ENCODE data around the gene TGFBRAP1. TPM values are rescaled to one million over a fixed set of nuclear protein-coding genes. Genes with fewer than 3 reads are reported as not detected.
"Not testable (repeated sequence)": the region's sequence is repeated elsewhere in the genome, so short reads cannot be mapped to it uniquely, and the experiment has no call there.

Gene TGFBRAP1
- total and polyA plus RNA-seq, 2 experiments from 2014 or later = 10.4 to 18.3 TPM

GRCh38 chr2:105328281-105329196 is 996 bp downstream of the TGFBRAP1 start:
- no peaks in the 10 kb centered on the region for H3K9me3 ChIP-seq (ENCODE audit: low read depth)
- peak overlapping the region; percentile 86 for H2AFZ ChIP-seq
- peak overlapping the region; percentile 91 for H3K4me2 ChIP-seq
- H3K79me2 ChIP-seq = peaks cover 69% of the 10 kb centered on the region
- TF ChIP-seq EZH2 (IDR thresholded peaks at IDR 0.05; ENCODE audit: borderline replicate concordance) = no peak
- TF ChIP-seq EZH2phosphoT487 (IDR thresholded peaks at IDR 0.05; ENCODE audit: low read depth, severe bottlenecking, unreplicated experiment) = no peak
- TF ChIP-seq CTCF (IDR thresholded peaks at IDR 0.05; ENCODE audit: poor library complexity) = no peak
- peak overlapping the region; percentile 83 for H3K4me3 ChIP-seq
- no peaks in the 10 kb centered on the region for H4K20me1 ChIP-seq (ENCODE audit: insufficient read depth, poor library complexity, severe bottlenecking)
- 66% methylated on average over 16 of the region's 16 CpGs for WGBS (ENCODE audit: low lambda C conversion rate, missing lambda C conversion rate)
- H3K27me3 ChIP-seq = no peaks in the 10 kb centered on the region
- peak overlapping the region; percentile 87 for H3K27ac ChIP-seq
- H3K9me2 ChIP-seq (replicated peaks; ENCODE audit: insufficient read depth) = no peaks in the 10 kb centered on the region
- DNase-seq (ENCODE audit: low spot score) = peak; percentile 24
- H3K36me3 ChIP-seq (replicated peaks; ENCODE audit: insufficient read depth, low read depth) = no peaks in the 10 kb centered on the region
- peaks cover 25% of the 10 kb centered on the region for H3K4me1 ChIP-seq (ENCODE audit: insufficient read depth)

DNA sequence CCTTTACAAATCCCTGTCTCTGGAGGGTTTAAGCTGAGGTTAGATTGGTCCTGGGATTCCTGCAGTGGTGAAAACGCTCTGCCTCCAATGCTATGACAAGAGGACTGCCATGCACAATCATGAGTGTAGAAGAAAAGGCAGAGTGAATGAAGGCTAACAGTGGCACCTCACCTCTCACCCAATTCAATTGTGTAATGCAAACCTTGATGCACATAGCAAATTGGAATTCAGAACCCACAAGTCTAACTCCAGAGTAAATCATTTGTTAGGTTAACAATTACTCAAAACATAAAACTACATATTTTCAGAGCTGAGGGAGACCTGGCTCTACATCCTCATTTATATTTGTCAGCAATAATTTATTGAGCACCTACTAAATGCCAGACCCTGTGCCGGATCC is 1.8 kb downstream of the TGFBRAP1 start:
- Histone ChIP-seq H3K4me1 (ENCODE audit: insufficient read depth) (peaks cover 25% of the 10 kb centered on the region), H2AFZ (no peak overlapping the region), H3K9me3 (ENCODE audit: low read depth) (no peaks in the 10 kb centered on the region), H3K27ac (no peak overlapping the region), H3K4me2 (peak overlapping the region; percentile 91), H3K4me3 (no peak overlapping the region), H4K20me1 (ENCODE audit: insufficient read depth, poor library complexity, severe bottlenecking) (no peaks in the 10 kb centered on the region), H3K36me3 (replicated peaks; ENCODE audit: insufficient read depth, low read depth) (no peaks in the 10 kb centered on the region), H3K79me2 (peaks cover 76% of the 10 kb centered on the region), H3K27me3 (no peaks in the 10 kb centered on the region), H3K9me2 (replicated peaks; ENCODE audit: insufficient read depth) (no peaks in the 10 kb centered on the region)
- WGBS (ENCODE audit: low lambda C conversion rate, missing lambda C conversion rate) = 92% methylated on average over 2 of the region's 2 CpGs
- no peak for DNase-seq (ENCODE audit: low spot score)
- TF ChIP-seq EZH2phosphoT487 (IDR thresholded peaks at IDR 0.05; ENCODE audit: low read depth, severe bottlenecking, unreplicated experiment) (no peak), EZH2 (IDR thresholded peaks at IDR 0.05; ENCODE audit: borderline replicate concordance) (no peak), CTCF (IDR thresholded peaks at IDR 0.05; ENCODE audit: poor library complexity) (no peak)

GRCh38 chr2:105327271-105327670 is 2.3 kb downstream of the TGFBRAP1 start:
- H3K9me2 ChIP-seq (replicated peaks; ENCODE audit: insufficient read depth); H4K20me1 ChIP-seq (ENCODE audit: insufficient read depth, poor library complexity, severe bottlenecking); H2AFZ ChIP-seq; DNase-seq (ENCODE audit: low spot score); H3K9me3 ChIP-seq (ENCODE audit: low read depth); H3K36me3 ChIP-seq (replicated peaks; ENCODE audit: insufficient read depth, low read depth); H3K27me3 ChIP-seq; H3K4me3 ChIP-seq; H3K27ac ChIP-seq: not testable (repeated sequence)
- WGBS (ENCODE audit: low lambda C conversion rate, missing lambda C conversion rate) = 93% methylated on average over 3 of the region's 3 CpGs
- peaks cover 80% of the 10 kb centered on the region for H3K79me2 ChIP-seq
- peaks cover 25% of the 10 kb centered on the region for H3K4me1 ChIP-seq (ENCODE audit: insufficient read depth)
- peak overlapping the region; percentile 91 for H3K4me2 ChIP-seq

DNA sequence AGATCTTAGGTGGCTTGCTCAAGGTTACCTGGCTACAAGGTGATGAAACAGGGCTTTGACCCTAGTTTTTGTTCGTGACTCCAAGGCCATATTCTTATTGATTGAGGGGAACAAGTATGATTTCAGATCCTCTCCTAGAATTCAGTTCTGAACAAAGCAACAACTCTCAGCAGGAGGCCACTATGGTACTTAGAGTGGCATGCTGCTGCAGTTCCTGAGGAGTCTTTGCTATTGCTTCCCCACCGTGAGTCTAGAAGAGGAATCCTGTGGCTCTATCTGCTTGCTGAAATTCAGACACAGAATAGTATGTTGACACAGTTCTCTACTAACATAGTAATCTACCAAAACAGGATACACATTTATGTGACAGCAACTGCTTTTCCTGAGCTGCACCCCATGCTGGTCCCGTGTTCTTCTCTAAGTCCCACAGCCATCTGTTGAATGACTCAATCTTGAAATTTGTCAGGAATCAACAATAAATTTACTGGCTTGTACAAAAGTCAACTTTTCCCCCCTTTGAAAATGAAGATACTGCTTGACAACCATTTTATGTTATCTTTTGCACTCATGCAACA is 4.1 kb downstream of the TGFBRAP1 start:
- peaks cover 81% of the 10 kb centered on the region for H3K79me2 ChIP-seq
- peak overlapping the region; percentile 78 for H3K27ac ChIP-seq

More for the DNA sequence above, 4.1 kb downstream of the TGFBRAP1 start:
- no peaks in the 10 kb centered on the region for H3K9me3 ChIP-seq (ENCODE audit: low read depth)
- H3K4me3 ChIP-seq = no peak overlapping the region
- no peaks in the 10 kb centered on the region for H3K27me3 ChIP-seq
- no peaks in the 10 kb centered on the region for H4K20me1 ChIP-seq (ENCODE audit: insufficient read depth, poor library complexity, severe bottlenecking)
- H3K36me3 ChIP-seq (replicated peaks; ENCODE audit: insufficient read depth, low read depth) = no peaks in the 10 kb centered on the region
- H3K4me2 ChIP-seq = peak overlapping the region; percentile 8
- 71% methylated on average over 3 of the region's 3 CpGs for WGBS (ENCODE audit: low lambda C conversion rate, missing lambda C conversion rate)
- no peak for DNase-seq (ENCODE audit: low spot score)
- H3K4me1 ChIP-seq (ENCODE audit: insufficient read depth) = peaks cover 26% of the 10 kb centered on the region
- no peak for TF ChIP-seq EZH2phosphoT487 (IDR thresholded peaks at IDR 0.05; ENCODE audit: low read depth, severe bottlenecking, unreplicated experiment)
- TF ChIP-seq EZH2 (IDR thresholded peaks at IDR 0.05; ENCODE audit: borderline replicate concordance) = no peak
- no peak for TF ChIP-seq CTCF (IDR thresholded peaks at IDR 0.05; ENCODE audit: poor library complexity)
- H3K9me2 ChIP-seq (replicated peaks; ENCODE audit: insufficient read depth) = no peaks in the 10 kb centered on the region
- H2AFZ ChIP-seq = no peak overlapping the region

Measured in hepatocyte (in vitro differentiated cells).